ENCODE data around the gene EFCAB8.
"Not testable (repeated sequence)": the region's sequence is repeated elsewhere in the genome, so short reads cannot be mapped to it uniquely, and the experiment has no call there.

The EFCAB8 gene

GRCh38 chr20:32941155-32941885, 82.6 kb downstream of the EFCAB8 start:
- Histone ChIP-seq H3K36me3 (replicated peaks) (no peaks in the 10 kb centered on the region), H3K27ac (no peak overlapping the region), H3K4me3 (ENCODE audit: low read depth, low read length) (no peak overlapping the region), H3K27me3 (replicated peaks) (no peaks in the 10 kb centered on the region)
- TF ChIP-seq CTCF (IDR thresholded peaks at IDR 0.05; ENCODE audit: low read depth, low read length, missing control alignments): no peak
- in situ Hi-C loops (cut with HindIII; ENCODE audit: low pct_ligation_motif_present, low sequenced_read_pairs): no loop called here
- no peak for DNase-seq

DNA sequence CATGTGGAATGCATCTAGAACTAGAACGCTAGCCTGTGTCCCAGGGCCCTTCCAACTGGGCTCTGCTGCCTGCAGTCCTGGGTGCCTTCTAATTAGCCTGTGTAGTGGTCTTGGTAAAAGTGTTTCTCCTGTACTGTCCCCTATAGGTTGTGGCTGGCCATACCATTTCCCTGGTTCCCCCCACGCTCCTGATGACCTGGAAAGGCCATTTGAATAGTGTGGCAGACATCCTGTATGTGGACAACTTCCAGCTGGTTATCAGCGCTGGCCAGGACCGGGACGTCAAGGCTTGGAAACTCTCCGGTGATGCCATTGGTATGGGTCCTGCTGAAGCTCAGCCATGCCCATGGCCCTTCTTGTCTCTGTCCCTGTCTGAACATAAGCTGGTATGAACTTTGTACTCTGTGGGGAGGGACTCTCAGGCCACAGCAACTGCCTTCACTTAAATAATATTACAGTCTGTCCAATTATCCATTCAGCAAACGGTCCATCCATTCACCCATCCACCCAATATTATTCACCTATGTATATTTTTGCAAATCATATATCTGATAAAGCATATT, 84.8 kb downstream of the EFCAB8 start:
- Histone ChIP-seq H3K27me3 (replicated peaks) (no peaks in the 10 kb centered on the region), H3K36me3 (replicated peaks) (no peaks in the 10 kb centered on the region), H3K4me3 (ENCODE audit: low read depth, low read length) (no peak overlapping the region), H3K27ac (no peak overlapping the region)
- in situ Hi-C loops (cut with HindIII; ENCODE audit: low pct_ligation_motif_present, low sequenced_read_pairs): no loop called here
- TF ChIP-seq CTCF (IDR thresholded peaks at IDR 0.05; ENCODE audit: low read depth, low read length, missing control alignments): no peak
- DNase-seq: no peak

DNA sequence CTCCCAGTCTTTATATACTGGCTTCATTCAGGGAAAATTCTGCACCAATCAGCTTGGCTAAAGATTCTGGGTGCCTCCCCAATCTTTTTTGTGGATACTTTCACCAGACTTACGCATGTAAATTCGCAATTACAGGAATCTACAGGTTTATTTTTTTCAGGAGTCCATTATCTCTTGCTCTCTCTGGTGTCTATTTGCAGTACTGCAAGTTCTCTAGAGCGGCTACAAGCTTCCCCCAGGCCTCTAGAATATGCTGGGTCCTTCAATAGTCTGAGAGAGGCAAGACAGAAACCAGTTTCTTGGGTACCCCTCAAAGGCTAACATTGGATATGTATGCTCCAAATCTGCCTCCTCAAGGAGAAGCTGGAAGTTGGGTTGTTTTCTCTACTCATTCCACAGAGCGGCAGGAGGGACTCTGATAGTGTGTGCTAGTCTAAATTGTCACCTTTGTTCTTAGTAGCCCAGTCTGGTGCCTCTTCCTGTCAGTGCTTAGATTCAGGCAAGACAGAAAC, 87.0 kb downstream of the EFCAB8 start:
- Histone ChIP-seq H3K27me3 (replicated peaks) (peaks cover 6% of the 10 kb centered on the region), H3K4me3 (ENCODE audit: low read depth, low read length) (no peak overlapping the region), H3K36me3 (replicated peaks) (no peaks in the 10 kb centered on the region), H3K27ac (no peak overlapping the region)
- in situ Hi-C loops (cut with HindIII; ENCODE audit: low pct_ligation_motif_present, low sequenced_read_pairs): no loop called here
- DNase-seq: peak; percentile 9
- peak; percentile 71 for TF ChIP-seq CTCF (IDR thresholded peaks at IDR 0.05; ENCODE audit: low read depth, low read length, missing control alignments)

DNA sequence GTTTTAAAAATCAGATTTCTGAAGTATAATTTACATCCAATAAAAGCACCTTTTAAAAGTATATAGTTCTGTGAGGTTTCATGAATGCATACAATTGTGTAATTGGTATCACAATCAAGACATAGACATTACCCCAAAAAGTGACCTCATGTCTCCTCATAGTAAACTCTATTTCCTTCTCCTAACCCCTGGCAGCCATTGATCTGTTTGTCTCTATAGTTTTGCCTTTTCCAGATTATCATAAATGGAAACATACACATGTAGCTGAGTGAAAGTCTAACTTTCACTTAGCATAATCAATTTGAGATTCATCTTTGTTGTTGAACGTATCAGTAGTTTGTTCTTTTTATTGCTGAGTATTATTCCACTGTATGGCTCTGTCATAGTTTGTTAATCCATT, 87.9 kb downstream of the EFCAB8 start:
- H3K36me3 ChIP-seq (replicated peaks): no peaks in the 10 kb centered on the region
- H3K27ac ChIP-seq: no peak overlapping the region
- H3K4me3 ChIP-seq (ENCODE audit: low read depth, low read length): no peak overlapping the region
- TF ChIP-seq CTCF (IDR thresholded peaks at IDR 0.05; ENCODE audit: low read depth, low read length, missing control alignments): no peak
- in situ Hi-C loops (cut with HindIII; ENCODE audit: low pct_ligation_motif_present, low sequenced_read_pairs): no loop called here
- peaks cover 10% of the 10 kb centered on the region for H3K27me3 ChIP-seq (replicated peaks)
- no peak for DNase-seq

GRCh38 chr20:32950539-32950938, 91.8 kb downstream of the EFCAB8 start:
- DNase-seq; H3K4me3 ChIP-seq (ENCODE audit: low read depth, low read length); in situ Hi-C loops (cut with HindIII; ENCODE audit: low pct_ligation_motif_present, low sequenced_read_pairs); H3K27ac ChIP-seq; H3K27me3 ChIP-seq (replicated peaks); H3K36me3 ChIP-seq (replicated peaks): not testable (repeated sequence)

DNA sequence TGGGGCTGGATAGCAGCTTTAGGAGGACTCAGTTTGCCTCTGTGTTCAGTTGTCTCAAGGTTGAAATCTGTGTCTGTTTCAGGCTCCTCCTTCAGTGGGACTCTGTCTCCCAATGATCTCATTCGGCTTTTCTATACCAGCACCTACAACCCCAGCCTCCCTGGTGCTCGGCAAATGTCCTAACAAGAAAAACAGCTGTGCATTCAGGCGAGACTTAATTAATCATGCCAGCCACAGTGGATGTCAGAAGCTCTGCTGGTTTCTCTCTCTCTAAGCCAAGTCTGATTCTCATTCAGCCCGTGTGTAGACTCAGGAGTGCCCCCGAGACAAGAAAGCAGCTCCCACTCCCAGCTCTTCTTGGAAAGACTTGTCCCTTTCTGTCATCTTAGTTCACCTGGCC, 98.7 kb downstream of the EFCAB8 start:
- in situ Hi-C loops (cut with HindIII; ENCODE audit: low pct_ligation_motif_present, low sequenced_read_pairs): no loop called here
- DNase-seq: no peak
- H3K27me3 ChIP-seq (replicated peaks): no peaks in the 10 kb centered on the region
- no peak overlapping the region for H3K27ac ChIP-seq
- no peaks in the 10 kb centered on the region for H3K36me3 ChIP-seq (replicated peaks)
- TF ChIP-seq CTCF (IDR thresholded peaks at IDR 0.05; ENCODE audit: low read depth, low read length, missing control alignments): no peak
- H3K4me3 ChIP-seq (ENCODE audit: low read depth, low read length): no peak overlapping the region
